Hepatocyte (in vitro differentiated cells): ENCODE results near the gene F7.

Experiments
- EZH2 ChIP-seq: fragments of 200-600 bp; sonication (generic); IDR thresholded peaks from 2 replicates; pipeline ENCODE4 v1.6.1; 2016; ENCODE audit warnings: antibody characterized with exemption, mild to moderate bottlenecking, borderline replicate concordance
- TF ChIP-seq, protein P1 (sequence below): fragments of 200-600 bp; sonication (generic); IDR thresholded peaks from 2 replicates; pipeline ENCODE4 v1.5.1; 2016; ENCODE audit warnings: antibody characterized with exemption, mild to moderate bottlenecking; ENCODE audit not compliant: poor library complexity

DNA sequence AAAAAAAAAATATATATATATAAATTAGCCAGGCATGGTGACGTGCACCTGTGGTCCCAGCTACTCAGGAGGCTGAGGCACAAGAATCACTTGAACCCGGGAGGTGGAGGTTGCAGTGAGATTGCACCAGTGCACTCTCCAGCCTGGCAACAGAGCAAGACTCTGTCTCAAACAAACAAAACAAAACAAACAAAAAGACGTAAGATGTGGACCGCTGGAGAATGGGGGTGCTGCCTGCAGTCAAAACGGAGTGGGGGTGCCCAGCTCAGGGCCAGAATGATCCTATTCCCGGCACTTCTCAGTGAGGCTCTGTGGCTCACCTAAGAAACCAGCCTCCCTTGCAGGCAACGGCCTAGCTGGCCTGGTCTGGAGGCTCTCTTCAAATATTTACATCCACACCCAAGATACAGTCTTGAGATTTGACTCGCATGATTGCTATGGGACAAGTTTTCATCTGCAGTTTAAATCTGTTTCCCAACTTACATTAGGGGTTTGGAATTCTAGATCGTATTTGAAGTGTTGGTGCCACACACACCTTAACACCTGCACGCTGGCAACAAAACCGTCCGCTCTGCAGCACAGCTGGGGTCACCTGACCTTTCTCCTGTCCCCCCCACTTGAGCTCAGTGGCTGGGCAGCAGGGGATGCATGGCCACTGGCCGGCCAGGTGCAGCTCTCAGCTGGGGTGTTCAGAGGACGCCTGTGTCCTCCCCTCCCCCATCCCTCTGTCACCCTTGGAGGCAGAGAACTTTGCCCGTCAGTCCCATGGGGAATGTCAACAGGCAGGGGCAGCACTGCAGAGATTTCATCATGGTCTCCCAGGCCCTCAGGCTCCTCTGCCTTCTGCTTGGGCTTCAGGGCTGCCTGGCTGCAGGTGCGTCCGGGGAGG is at the start of gene F7:
- TF ChIP-seq, protein P1, sequence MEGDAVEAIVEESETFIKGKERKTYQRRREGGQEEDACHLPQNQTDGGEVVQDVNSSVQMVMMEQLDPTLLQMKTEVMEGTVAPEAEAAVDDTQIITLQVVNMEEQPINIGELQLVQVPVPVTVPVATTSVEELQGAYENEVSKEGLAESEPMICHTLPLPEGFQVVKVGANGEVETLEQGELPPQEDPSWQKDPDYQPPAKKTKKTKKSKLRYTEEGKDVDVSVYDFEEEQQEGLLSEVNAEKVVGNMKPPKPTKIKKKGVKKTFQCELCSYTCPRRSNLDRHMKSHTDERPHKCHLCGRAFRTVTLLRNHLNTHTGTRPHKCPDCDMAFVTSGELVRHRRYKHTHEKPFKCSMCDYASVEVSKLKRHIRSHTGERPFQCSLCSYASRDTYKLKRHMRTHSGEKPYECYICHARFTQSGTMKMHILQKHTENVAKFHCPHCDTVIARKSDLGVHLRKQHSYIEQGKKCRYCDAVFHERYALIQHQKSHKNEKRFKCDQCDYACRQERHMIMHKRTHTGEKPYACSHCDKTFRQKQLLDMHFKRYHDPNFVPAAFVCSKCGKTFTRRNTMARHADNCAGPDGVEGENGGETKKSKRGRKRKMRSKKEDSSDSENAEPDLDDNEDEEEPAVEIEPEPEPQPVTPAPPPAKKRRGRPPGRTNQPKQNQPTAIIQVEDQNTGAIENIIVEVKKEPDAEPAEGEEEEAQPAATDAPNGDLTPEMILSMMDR = no peak
- no peak for TF ChIP-seq EZH2
